Brain pericyte (primary cell): ENCODE results near the gene GPR3.
"Not testable (repeated sequence)": the region's sequence is repeated elsewhere in the genome, so short reads cannot be mapped to it uniquely, and the experiment has no call there.

ENCODE experiments used
- DNase-seq: peaks from one replicate; pipeline ENCODE4 v3.0.0-alpha.2; 2012; ENCODE audit warnings: low read depth, low spot score

The GPR3 gene

DNA sequence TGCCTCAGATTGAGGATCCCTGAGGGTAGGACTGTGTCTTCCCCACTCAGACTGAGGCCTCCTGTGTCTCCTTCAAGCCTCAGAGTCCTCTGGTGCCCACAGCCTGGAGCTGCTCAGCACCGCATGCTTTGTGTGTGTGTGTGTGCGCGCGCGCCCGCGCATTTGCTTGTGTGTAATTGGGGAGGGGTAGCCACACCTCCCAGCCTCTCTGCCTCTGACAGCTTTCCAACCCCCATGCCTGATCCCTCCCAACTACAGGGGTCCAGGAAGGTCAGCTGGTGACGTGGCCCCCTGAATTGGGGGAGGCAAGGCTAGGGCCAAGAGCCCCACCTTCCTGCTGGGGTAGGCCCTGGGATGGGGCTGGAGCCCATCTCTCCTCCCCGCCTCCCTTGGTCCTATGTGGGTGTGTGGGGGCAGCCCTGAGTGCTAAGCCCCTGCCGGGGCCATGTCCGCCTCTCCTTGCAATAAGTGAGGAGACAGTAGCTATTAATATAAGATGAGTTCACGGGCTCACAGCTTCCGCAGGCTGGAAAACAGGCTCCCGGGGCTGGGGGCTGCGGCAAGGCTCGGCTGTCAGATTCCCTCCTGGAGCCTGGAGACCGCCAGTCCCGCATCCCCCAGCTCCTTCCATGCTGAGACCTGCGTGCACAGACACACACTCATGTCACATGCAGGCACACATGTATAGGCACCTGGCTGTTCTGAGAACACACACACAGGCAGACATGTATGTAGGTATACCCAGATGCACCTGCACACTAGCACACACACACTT is 7.0 kb downstream of the GPR3 start:
- no peak for DNase-seq

DNA sequence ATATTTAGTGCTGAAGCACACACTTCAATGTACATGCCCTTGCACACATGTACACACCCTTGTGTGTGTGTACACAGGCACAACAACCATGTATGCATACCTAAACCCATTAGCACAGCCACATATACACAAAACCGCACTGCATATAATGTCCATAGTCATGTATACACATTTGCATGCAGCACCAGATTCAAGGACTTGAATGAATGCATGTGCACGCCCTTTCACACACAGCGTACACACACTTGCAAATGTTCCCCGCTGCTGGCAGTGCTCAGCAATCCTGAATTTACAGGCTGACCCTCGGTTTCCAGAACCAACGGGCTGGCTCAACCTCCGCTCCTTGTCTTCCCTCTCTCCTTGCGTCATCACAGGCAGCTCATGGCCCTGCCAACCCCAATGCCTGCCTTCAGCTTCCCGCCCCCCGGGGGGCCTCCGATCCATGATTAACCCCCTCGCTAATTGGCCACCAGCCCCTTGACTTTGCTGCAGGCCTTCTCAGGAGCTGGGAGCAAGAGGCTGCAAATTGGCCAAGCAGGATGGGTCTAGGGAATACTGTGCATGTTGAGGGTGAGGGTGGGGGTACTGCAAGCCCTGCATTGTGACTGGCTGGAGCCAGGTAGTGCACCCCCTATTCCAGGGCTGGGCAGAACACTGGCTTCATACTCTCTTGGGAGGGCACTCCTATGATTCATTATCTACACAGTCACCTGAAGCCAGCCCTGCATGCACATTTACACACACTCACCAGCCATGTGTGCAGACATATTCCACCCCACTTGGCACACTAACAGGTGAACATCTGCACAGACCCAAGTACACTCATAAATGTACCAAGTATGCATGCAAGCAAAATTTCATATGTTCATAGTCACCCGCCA is 7.9 kb downstream of the GPR3 start:
- DNase-seq = no peak

DNA sequence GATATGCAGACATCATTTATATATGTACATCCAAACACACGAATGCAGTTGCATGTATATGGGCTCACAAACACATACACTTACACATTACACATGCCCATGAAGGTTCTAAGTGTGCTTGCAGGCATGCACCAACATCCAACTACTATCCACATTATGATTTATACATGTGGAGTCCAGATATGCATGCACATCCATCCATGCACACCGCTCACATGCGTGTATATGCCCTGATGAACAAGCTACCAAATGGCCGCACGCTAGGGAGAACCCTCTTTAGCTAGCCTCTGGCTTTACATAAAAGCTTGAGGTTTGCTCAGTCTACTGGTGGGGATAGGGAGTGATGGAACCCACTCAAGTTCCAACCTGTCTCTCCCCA is 8.5 kb downstream of the GPR3 start:
- no peak for DNase-seq

DNA sequence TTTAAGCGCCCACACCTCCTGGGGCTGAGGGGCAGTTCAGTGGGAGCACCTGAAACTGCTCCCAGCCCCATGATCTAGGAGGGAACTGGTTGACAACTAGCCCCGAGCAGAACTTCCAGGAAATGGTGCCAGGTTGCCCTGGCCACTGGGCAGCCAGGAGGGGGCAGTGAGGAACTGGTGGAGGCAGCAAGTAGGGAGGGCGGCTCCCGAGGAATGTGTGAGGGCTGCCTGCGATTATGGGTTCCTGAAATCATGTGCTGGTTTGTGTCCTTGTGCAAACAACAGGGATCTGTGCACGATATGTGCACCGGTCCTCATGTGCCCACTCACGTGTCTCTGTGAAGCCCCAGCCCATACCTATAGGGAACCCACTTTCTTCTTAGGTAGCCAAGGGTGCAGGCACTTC is 9.9 kb downstream of the GPR3 start:
- no peak for DNase-seq

DNA sequence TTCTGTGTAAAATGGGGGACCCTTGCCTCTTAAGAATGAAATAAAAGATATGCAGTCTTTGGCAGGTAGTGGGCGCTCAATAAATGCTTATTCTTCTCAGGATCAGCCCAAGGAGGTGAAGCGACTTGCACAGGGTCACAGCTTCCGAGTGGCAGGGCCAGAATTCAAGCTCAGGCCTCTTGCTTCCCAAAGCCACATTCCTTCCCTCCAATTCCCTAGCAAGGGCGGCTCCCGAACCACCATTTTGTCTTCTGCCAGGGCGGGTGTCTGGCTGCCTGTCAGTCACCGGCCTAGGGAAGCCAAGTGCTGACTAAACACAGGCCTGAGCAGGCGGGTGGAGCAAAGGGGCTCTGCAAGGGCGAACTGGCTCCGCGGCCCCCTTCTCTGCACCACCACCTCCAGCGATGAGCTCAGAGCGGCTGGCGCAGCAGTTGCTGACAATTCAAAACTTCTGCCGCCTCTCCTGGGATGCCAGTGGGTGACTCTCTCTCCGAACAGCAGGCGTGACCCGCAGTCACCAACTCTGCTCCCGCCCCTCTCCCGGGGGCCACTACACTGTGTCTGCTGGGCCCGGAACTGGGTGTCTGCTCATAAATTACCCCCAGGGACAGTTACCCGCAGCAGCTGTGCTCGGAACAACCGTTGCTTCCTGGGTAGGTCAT is 10.8 kb downstream of the GPR3 start:
- DNase-seq = no peak

DNA sequence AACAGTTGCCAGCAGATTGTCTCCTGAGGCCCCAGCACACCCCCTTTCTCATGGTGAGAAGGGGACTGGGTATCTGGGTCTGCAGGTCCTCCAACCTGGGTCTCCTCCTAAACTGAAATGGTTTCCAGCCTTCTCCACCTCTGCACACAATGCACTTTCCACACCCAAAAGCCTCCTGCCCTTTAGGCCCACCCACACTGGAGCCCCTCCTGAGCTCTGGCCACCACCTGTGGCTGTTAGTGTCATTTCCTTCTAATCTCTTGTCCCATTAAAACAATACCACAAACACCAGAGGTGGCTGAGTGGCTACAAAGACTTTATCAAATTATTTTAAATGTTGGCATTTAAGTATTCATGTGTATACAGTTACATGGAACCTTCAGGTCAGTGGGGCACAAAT is 11.5 kb downstream of the GPR3 start:
- no peak for DNase-seq

DNA sequence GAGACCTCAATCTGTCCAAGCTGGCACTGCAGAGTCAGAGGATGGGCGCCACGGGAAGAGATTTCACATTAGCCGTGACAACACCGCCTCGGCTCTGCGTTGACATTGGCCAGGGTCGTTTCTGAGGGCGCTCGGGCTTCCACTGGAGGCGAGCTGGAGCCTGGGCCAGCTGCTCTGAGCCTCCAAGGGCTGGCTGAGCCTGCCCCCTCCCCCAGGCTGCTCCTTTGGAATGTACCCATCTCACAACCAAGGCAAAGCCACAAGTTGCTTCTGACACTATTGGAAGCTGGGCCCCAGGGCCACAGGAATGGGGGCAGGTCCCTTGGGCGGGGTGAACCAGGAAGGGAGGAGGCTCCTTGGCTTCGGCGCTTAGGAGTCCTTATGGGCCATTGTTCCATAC is 12.7 kb downstream of the GPR3 start:
- no peak for DNase-seq

DNA sequence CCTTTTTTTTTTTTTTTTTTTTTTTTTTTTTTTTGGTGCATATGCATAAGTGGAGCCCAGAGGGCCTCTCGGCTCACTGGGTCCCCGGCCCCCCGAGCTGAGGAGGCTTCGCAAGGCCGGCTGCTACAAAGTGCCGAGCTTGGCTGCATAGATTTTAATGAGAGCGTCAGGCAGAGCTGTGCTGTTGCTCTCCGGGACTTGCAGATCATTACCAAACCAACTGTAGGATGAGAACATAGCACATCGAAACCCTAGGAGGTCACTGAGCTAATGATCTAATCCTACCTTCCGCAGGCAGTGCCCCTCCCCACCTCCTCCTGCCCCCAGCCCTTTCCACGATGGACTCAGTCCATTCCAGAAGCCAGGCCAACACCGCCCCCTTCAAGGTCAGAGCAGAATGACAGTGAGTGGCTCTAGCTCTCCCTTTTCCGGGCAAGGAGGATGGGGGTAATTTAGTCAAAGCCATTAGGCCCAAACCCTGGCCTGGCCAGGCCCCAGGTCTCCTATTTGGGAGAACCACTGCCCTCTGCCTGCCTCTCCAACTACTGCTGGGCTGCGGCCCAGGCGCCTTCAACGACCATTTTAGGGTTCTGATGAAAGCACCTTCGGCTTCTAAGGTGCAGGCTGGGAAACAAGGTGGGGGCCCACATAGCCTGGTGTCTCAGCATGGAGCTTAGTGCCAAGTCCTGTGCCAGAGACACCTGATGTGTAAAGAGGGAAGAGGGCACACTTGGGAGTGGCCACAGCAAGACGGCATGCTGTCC is 13.4 kb downstream of the GPR3 start:
- not testable (repeated sequence) for DNase-seq

DNA sequence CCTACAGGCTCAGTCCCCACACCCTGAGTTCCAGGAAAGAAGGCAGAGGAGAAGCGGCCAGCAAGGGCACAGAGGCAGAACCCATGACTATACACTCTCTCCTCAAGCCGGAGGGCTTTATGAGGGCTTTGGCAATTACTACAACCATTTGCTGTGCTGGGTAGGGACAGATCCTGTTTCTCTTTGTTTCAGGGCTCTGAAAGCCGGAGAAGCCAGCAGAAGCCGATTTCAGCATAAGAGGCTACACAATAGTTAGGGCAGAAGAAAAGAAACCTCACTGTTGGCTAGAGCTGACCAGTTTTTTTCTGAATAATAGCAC is 13.9 kb downstream of the GPR3 start:
- DNase-seq = no peak

DNA sequence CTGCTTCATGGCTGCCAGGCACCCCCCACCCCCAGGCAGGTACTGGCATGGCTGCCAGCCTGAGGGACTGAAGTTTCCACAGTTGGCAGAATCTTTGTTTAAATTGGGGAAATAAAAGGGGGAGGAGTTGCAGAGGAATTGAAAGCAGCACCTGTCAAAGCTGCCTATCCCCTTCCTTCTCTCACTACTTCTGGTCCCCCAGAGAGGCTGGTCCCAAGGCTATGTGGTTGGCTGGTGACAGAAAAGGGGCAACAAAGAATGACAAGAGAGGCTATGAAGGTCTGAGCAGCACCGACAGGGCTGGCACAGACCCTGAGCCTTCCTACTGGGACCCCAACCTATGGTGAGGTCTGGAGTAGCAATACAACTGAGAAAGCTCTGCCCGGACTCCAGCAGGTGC is 14.4 kb downstream of the GPR3 start:
- not testable (repeated sequence) for DNase-seq

DNA sequence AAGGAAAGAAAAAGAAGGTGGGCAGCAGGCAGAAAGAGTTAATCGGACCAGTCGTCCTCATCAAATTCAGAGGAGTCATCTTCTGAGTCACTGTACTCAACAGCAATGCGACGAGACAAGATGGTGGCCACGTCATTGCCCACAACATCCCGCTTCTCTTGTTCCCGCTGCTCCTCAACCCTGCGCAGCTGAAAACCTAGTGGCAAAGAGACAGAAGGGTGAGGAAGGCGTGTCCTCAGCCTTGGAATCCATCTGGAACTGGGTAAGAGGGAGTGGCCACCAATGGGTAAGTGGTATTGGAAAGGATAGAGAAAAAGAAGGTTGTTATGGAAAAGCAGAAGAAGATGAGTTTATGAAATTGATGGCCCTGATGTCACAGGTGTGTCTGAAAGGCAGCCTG is 15.7 kb downstream of the GPR3 start:
- DNase-seq = no peak

DNA sequence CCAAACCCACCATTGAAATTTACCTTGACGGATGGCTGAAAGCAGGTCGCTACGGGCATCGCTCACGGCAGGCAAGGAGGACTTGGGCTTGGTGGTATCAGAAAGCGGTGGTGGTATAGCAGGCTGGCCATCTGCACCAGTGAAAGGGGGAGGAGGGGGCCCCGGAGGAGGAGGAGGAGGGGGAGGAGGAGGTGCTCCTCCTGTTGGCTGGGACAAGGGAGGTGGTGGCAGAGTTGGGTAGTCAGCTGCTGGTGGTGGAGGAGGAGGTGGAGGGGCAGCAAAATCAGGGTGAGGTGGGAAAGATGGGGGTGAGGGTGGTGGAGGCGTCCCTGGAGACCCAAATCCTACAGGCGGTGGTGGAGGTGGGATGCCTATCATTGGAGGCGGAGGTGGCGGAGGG is 17.2 kb downstream of the GPR3 start:
- no peak for DNase-seq

DNA sequence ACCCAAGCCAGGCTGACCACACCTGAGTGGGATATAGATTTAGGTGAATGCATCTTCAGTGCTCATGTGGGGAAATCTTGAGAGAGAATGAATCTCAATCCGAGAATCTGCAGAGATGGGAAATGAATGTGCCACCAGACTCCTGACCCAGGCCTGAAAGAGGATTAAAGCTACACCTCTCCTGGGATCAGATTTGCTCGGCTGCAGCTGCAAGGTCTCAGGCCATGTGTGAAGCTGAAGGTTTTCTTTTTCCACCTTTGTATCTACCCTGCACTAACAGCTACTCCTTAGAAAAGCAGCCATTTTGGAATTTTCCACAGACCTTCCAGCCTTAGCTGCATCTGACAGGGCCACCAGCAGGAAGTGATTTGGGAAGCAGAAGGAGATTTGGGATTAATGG is 18.3 kb downstream of the GPR3 start:
- no peak for DNase-seq

DNA sequence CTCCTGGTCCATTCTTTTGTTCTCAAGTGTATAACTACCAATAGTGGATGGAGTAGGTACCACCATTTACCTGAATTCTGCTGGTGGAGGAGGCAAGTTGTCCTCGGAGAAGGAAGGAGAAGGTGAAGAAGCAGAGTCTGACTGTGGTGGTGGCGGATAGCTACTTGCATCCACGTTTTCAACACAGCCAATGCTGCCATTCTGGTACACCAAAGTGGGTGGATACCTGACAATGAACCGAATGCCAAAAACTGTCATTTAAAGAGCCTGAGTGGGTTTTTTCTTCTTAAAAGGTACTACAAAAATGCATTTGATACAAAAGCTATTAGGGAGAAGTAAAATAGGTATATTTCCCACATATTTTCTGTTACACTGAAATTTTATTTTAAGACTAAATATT is 20.1 kb downstream of the GPR3 start:
- DNase-seq = no peak

DNA sequence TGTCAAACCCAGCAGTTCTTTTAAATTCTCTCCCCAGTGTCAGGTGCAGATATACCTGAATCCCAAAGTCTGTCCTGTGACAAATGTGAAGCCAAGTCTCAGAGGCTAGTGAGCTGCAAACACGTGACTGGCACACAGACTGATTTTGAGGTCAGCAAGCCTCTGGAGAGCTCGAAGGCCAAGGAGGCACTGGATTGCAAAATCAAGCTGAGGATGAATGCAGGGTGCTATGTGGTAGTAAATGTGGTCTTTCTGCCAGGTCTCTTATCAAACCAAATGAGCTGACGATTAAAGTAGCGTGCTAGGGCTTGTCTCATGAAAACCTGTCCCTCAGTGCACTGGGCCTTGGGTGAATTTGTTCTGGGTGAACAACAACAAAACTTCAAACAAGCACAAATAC is 20.6 kb downstream of the GPR3 start:
- DNase-seq = no peak

DNA sequence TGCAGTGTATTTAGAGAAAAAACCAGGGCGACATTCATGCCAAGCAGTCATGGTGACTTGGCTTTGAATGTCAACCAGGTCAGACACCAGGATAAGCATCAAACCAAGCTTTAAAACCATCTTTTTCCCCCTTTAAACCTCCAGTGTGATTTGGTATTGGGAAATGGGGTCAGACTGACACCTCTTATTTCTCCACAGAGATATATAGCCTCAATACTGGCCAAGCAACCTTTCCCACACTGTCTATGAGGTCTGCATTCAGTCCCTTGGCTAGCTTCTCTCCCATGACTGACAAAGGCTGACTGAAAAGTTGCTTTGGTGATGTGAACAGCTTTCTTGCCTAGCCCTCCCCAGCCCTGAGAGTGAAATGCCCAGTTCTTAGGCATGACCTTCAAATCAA is 21.7 kb downstream of the GPR3 start:
- no peak for DNase-seq

DNA sequence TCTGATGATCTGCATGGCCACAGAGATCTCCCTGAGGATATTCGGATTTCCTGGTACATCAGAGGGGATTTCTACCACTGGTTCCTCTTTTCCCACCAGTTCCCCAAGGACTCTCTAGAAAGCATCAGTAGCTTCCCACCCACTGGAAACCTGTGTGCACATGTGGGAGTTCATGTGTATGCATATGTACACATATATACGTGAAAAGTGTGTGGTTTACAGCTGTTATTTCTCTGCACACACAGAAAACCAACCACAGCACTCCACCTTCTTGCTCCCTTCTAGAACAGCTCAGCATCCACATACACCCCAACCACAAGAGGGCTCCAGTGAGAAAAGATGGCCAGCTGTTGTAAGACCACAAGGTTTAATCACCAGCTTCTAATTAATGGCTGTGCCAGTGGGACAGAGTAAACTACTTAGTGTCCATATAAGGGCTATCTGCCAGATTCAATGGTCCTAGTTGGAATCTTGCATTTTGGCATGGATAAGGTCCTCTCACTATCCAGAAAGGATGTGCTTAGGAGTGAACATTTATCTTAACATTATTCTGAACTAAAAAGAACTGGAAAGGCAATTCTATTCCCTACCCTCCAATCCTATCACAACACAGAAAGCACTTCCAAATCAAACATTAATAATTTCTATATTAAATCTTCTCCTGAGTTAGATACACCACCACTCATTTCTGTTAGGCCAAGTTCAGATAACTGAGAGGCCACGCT is 24.1 kb downstream of the GPR3 start:
- no peak for DNase-seq

DNA sequence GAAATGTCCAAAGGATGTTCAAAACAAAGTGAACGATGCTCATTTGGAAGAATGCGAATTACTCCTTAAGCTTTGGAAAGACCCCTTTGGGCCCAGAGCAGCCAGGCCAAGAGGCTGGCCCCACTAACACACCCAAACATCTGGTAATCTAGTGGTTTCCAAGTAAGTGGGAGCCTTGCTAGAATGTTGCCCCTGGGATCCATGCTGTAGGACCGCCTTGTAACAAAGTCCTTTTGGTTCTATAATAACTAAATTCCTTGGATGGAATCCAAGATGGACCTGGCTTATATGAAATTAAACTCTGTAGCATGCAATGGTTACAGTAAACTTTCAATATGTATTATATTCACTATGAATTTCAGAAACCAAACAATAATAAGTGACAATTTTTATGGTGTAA is 25.3 kb downstream of the GPR3 start:
- DNase-seq = no peak

DNA sequence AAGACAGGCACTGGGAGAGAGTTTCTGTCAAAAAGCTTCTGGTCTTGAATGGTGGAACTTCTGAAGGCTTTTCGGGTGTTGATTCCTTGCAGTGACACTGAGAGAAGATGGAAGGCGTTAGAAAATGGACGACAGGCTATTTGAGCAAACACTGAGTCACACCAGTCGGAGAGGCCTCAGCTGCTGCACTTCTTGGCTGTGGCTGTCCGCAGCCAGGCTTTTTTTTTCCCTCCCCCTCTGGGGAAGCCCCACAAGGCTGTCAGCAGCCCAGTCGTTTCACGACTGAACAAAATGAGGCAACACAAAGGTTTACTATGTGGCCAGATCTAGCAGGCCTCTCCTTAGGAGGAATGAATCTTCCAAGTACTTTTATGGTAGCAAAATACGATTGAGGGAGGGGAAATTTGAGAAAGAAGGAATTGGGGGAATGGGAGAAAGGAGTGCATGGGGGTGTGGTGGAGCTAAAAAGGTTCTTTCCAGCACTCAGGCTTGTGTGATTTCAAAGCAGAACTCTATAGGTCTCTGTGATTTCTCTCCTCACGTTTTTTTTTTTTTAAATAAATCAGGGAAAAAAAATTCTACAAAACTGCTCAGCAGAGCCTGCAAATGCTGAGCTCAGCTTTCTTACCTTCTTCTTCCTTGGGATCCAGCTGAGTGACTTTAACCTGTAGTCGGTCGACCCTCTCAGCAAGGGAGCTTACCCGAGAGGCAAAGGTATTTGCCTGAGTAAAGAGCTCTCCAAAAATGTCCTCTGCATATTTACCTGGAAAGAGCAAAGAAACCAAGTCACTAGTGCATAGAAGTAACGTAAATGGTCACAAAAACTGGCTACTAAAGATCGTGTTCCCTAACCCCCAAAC is 26.1 kb downstream of the GPR3 start:
- DNase-seq = no peak

DNA sequence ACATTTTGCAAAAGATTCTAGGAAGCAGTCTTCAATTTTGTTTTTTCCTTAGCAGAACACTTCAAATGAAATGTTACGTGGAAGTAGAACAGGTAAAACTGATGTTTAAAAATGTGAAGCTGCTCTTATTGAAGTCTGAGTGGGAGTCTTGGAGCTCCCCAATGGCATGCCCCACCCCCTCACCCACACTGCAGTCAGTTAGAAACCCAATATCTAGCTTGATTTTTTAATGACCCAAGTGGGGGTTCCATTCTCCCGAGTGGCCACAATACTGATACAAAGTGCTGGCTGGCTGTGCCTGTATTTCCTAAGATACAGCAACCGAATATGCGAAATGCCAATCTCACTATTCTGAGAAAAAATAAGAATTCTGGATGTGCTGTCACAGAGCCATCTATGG is 31.3 kb downstream of the GPR3 start:
- no peak for DNase-seq
